ENCODE results near the gene RPL10. TPM values are rescaled to one million over a fixed set of nuclear protein-coding genes. Genes with fewer than 3 reads are reported as not detected.
A peak's percentile ranks its signal among the peaks of the same experiment; 100 is the strongest.

The RPL10 gene
- total RNA-seq, 1 experiment from 2014 or later = 4,201 TPM

- H3K36me3 ChIP-seq = peaks cover 100% of the 10 kb centered on the region
- DNase-seq (ENCODE audit: low read depth in 1 of 2, low spot score in 2 of 2) = no peak
- peaks cover 14% of the 10 kb centered on the region for H3K4me1 ChIP-seq (replicated peaks)
- no peaks in the 10 kb centered on the region for H3K9me3 ChIP-seq (replicated peaks)
- H3K27me3 ChIP-seq (replicated peaks) = no peaks in the 10 kb centered on the region
- no peak overlapping the region for H3K4me3 ChIP-seq
- no peak overlapping the region for H3K27ac ChIP-seq
Observed at GRCh38 chrX:154355776-154356140, 42.4 kb upstream of the RPL10 start.

DNA sequence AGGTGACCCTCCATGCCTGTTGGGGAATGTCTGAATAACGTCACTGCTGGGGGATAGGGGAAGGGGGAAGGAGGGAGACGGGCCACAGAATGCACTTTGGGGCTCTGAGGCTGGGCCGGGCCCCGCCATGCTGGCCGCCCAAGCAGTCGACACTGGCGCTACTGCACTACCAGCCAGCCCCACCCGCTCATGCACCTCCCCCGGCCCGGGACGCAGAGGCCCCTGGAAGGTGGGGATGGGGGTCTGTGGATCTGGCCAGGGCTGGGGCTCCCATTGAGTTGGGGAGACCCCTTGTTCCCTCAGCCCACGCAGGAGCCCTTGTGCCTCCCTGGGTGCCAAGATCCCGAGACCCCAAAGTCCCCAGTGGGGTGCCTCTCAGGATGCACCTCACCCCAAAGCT, 41.6 kb upstream of the RPL10 start:
- Histone ChIP-seq H3K4me3 (no peak overlapping the region), H3K36me3 (peaks cover 98% of the 10 kb centered on the region), H3K9me3 (replicated peaks) (no peaks in the 10 kb centered on the region), H3K27me3 (replicated peaks) (no peaks in the 10 kb centered on the region), H3K4me1 (replicated peaks) (peaks cover 10% of the 10 kb centered on the region), H3K27ac (no peak overlapping the region)
- DNase-seq (ENCODE audit: low read depth in 1 of 2, low spot score in 2 of 2) = no peak

GRCh38 chrX:154357205-154357604, 41.0 kb upstream of the RPL10 start:
- Histone ChIP-seq H3K27ac (no peak overlapping the region), H3K4me3 (no peak overlapping the region), H3K9me3 (replicated peaks) (no peaks in the 10 kb centered on the region), H3K36me3 (peaks cover 98% of the 10 kb centered on the region), H3K4me1 (replicated peaks) (peaks cover 4% of the 10 kb centered on the region; the same call in 1 of the 2 replicates), H3K27me3 (replicated peaks) (no peaks in the 10 kb centered on the region)
- no peak for DNase-seq (ENCODE audit: low read depth in 1 of 2, low spot score in 2 of 2)

DNA sequence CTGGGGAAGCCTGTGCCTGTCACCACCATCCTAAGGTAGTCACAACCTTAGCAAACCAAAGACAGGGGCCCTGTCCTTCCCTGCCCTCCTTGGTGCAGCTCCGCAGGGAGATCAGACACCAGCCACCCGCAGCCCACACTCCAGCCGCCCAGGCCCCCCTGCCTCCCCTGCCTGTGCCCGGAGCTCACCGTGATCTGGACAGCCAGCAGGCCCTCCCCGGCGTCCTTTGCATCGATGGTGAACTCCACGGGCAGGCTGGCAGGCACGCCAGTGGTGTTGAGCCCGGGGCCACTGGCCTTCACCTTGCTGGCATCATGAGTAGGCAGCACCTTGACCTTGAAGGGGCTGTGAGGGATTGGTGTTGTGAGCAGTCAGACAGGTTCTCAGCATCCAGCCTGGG, 40.2 kb upstream of the RPL10 start:
- H3K27me3 ChIP-seq (replicated peaks) = no peaks in the 10 kb centered on the region
- DNase-seq (ENCODE audit: low read depth in 1 of 2, low spot score in 2 of 2) = no peak
- no peaks in the 10 kb centered on the region for H3K9me3 ChIP-seq (replicated peaks)
- no peak overlapping the region for H3K27ac ChIP-seq
- no peak overlapping the region for H3K4me3 ChIP-seq
- no peaks in the 10 kb centered on the region; the same call in 1 of the 2 replicates for H3K4me1 ChIP-seq (replicated peaks)
- peaks cover 98% of the 10 kb centered on the region for H3K36me3 ChIP-seq

DNA sequence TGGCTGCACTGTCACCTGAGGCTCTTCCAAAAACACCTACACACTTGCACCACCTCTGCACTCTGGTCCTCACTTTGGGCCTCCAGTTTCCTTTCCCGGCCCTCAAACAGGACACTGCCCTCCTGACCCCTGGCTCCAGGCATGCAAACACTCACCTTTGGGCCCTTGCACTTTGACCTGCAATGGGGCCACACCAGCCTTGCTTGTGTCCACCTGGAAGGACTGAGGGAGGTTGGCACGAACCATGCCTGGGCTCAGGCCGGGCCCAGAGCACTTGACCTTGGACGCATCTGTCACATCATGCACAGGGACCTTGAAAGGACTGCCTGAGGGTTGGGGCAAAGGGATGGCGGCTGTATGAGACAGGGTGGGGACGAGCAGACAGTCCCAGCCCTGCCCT, 39.3 kb upstream of the RPL10 start:
- Histone ChIP-seq H3K9me3 (replicated peaks) (no peaks in the 10 kb centered on the region), H3K36me3 (peaks cover 98% of the 10 kb centered on the region), H3K27ac (no peak overlapping the region), H3K4me3 (no peak overlapping the region), H3K4me1 (replicated peaks) (no peaks in the 10 kb centered on the region), H3K27me3 (replicated peaks) (no peaks in the 10 kb centered on the region)
- no peak for DNase-seq (ENCODE audit: low read depth in 1 of 2, low spot score in 2 of 2)

DNA sequence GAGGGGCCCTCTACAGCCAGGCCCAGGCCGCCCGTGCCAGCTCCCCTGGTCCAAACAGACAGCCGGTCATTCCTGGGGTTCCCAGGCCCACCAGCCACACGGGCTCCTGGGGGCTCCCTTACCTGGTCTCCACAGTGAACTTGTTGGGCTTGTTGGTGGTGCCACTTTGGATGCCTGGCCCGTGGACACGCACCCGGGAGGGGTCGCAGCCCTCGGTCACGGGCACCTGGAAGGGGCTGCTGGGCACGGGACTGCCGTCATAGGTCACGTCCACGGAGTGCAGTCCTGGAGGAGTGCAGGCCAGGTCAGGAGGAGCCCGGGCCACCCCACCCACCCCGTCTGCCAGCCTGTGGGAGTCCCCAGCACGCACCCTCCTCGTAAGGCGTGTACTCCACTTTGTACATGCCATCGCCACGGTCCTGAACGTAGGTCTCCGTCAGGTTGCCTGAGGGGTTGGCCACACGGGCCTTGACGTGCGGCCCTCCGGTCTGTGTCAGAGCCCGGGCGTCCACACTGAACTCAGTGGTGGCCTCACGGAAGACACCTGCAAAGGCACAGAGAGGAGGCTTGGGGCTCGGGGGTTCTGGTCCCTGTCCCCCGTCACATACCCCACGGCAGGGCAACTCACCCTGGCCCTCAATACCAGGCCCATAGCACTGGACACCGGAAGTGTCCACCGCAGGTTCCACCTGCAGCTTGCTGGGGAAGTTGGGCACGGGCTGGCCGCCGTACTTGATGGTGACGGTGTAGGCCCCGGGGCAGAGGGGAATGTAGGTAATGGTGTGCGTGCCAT, 38.6 kb upstream of the RPL10 start:
- H3K36me3 ChIP-seq = peaks cover 98% of the 10 kb centered on the region

DNA sequence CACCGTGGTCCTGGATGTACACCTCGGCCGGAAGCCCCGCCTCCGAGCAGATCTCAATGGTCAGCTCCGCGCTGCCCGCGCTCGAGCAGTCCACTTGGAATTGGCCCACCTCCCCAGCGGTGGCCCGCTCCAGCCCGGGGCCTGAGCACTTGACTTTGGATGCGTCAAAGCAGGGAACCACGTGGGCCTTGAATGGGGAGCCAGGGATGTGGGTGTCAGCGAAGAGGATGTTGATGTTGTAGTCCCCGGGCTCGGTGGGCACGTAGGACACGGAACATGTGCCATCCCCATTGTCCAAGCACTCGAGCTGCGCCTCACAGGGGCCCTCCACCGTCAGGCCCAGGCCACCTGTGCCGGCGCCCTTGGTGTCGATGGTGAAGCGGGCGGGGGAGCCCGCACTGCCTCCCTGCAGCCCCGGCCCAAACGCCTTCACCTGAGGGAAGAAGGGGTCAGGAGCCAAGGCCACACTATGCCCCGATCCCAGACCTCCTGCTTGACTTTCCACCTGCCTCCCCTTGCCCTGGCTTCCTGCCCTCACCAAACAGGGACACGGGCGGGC, 37.9 kb upstream of the RPL10 start:
- Histone ChIP-seq H3K27me3 (replicated peaks) (no peaks in the 10 kb centered on the region), H3K4me3 (no peak overlapping the region), H3K27ac (no peak overlapping the region), H3K4me1 (replicated peaks) (no peaks in the 10 kb centered on the region), H3K9me3 (replicated peaks) (no peaks in the 10 kb centered on the region), H3K36me3 (peaks cover 98% of the 10 kb centered on the region)
- no peak for DNase-seq (ENCODE audit: low read depth in 1 of 2, low spot score in 2 of 2)

More for the DNA sequence above, 38.6 kb upstream of the RPL10 start:
- Histone ChIP-seq H3K27ac (no peak overlapping the region), H3K4me3 (no peak overlapping the region), H3K4me1 (replicated peaks) (no peaks in the 10 kb centered on the region), H3K9me3 (replicated peaks) (no peaks in the 10 kb centered on the region), H3K27me3 (replicated peaks) (no peaks in the 10 kb centered on the region)
- no peak for DNase-seq (ENCODE audit: low read depth in 1 of 2, low spot score in 2 of 2)

DNA sequence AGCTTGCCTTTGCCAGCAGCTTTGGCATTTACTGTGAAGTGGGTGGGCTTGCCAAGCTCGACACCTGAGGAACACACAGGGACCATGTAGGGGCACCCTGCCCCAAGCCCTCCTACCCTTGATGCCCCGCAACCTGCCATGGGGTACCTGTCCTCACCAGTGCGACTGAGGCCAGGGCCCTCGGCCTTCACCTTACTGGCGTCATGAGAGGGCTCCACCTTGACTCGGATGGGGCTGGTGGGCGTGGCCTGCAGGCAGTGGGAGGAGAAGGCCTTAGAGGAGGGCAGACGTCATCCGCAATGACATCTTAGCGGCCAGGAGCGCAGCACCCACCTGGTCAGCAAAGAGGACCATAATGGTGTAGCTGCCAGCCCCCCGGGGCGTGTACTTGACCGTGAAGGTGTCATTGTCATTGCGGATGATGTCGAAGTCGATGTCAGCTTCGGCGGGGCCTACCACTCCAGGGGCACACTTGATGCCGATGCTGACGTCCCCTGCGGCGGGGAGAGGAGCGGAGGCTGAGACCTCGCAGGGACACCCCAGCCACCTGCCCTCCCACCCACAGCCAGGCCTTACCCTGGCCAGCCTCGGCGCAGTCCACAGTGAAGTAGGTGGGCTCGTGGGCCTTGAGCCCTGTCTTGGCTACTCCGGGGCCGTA, 36.0 kb upstream of the RPL10 start:
- Histone ChIP-seq H3K9me3 (replicated peaks) (no peaks in the 10 kb centered on the region), H3K36me3 (peaks cover 98% of the 10 kb centered on the region), H3K4me3 (no peak overlapping the region), H3K27ac (no peak overlapping the region), H3K4me1 (replicated peaks) (peaks cover 10% of the 10 kb centered on the region), H3K27me3 (replicated peaks) (no peaks in the 10 kb centered on the region)
- DNase-seq (ENCODE audit: low read depth in 1 of 2, low spot score in 2 of 2) = no peak

DNA sequence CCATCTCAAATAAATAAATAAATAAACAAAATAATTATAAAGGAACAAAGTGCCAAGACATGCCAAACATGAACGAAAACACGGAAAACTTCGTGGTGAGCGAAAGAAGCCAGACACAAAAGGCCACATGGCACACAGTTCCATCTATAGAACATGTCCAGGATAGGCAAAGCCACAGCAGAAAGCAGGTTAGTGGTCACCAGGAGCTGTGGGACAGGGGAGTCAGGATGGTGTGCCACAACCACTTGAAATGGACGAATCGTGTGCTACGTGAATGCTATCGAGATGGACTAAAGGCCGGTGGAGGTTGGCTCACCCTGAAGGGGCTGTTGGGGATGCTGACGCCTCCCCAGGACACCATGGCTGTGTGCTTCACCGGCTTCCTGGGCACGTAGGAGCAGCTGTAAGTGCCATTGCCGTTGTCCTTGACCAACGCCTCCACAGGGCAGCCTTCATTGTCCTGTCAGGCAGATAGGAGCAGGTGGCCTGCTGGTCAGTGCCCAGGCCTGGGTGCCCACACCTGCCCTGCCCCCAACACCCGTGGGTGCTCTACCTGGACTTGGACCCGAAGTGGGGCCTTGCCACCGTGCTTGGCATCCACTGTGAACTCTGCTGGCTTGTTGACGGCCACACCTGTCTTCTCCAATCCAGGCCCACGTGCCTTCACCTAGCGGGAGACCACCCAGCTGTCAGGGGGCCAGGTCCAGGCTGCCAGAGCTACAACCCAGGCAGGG, 34.3 kb upstream of the RPL10 start:
- Histone ChIP-seq H3K4me1 (replicated peaks) (peaks cover 25% of the 10 kb centered on the region), H3K27me3 (replicated peaks) (no peaks in the 10 kb centered on the region), H3K9me3 (replicated peaks) (no peaks in the 10 kb centered on the region), H3K36me3 (peaks cover 96% of the 10 kb centered on the region), H3K4me3 (no peak overlapping the region), H3K27ac (no peak overlapping the region)
- peak in 1 of 2 experiments; percentile 1 for DNase-seq (ENCODE audit: low read depth in 1 of 2, low spot score in 2 of 2)

- DNase-seq (ENCODE audit: low read depth in 1 of 2, low spot score in 2 of 2) = no peak
- Histone ChIP-seq H3K27me3 (replicated peaks) (no peaks in the 10 kb centered on the region), H3K9me3 (replicated peaks) (no peaks in the 10 kb centered on the region), H3K4me1 (replicated peaks) (peaks cover 28% of the 10 kb centered on the region), H3K36me3 (peaks cover 93% of the 10 kb centered on the region), H3K27ac (no peak overlapping the region), H3K4me3 (no peak overlapping the region)
Observed at GRCh38 chrX:154365052-154365600, 33.1 kb upstream of the RPL10 start.

DNA sequence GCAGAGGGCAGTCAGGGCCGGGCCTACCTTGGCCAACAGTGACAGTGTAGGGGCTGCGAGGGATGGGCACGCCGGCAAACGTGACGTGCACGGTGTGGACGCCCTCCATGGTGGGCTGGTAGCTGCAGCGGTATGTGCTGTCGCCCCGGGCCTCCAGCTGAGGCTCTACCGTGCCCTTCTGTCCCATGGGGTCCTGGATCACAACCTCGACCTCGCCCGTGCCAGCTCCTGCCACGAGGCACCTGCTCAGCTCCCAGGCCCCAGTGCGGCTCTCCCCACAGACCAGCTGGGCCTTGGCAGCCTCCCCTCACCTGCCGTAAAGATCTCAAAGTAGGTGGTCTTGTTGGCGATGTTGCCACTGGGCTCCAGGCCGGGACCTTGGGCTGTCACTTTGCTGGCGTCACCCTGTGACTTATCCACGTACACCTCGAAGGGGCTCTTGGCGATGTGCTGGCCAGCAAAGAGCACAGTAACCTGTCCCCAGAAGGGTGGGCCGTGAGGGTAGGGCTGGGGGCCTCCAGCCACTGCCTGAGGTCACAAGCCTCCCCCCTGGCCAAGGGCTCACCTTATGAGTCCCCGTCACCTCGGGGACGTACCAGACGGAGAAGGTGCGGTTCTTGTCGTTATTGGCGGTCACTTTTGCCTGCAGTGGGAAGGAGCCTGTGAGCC, 32.0 kb upstream of the RPL10 start:
- H3K36me3 ChIP-seq = peaks cover 95% of the 10 kb centered on the region

GRCh38 chrX:154366666-154367055, 31.5 kb upstream of the RPL10 start:
- H3K36me3 ChIP-seq = peaks cover 89% of the 10 kb centered on the region
- H3K9me3 ChIP-seq (replicated peaks) = no peaks in the 10 kb centered on the region
- no peak overlapping the region for H3K4me3 ChIP-seq
- no peaks in the 10 kb centered on the region for H3K27me3 ChIP-seq (replicated peaks)
- DNase-seq (ENCODE audit: low read depth in 1 of 2, low spot score in 2 of 2) = no peak
- H3K4me1 ChIP-seq (replicated peaks) = peaks cover 30% of the 10 kb centered on the region
- no peak overlapping the region for H3K27ac ChIP-seq

More for the DNA sequence above, 32.0 kb upstream of the RPL10 start:
- Histone ChIP-seq H3K9me3 (replicated peaks) (no peaks in the 10 kb centered on the region), H3K4me1 (replicated peaks) (peaks cover 28% of the 10 kb centered on the region), H3K27me3 (replicated peaks) (no peaks in the 10 kb centered on the region), H3K27ac (no peak overlapping the region), H3K4me3 (no peak overlapping the region)
- no peak for DNase-seq (ENCODE audit: low read depth in 1 of 2, low spot score in 2 of 2)
